Measurements from ENCODE around the gene ZBED6.

Gene ZBED6

GRCh38 chr1:203840208-203840808, 44.9 kb downstream of the ZBED6 start:
- DNase-seq (ENCODE audit: low spot score): no peak

GRCh38 chr1:203842559-203842876, 47.1 kb downstream of the ZBED6 start:
- no peak for DNase-seq (ENCODE audit: low spot score)

GRCh38 chr1:203843435-203843834, 48.0 kb downstream of the ZBED6 start:
- DNase-seq (ENCODE audit: low spot score): no peak

Data from iPS-NIHi11 (cell line).